K562 (cell line): Measurements from ENCODE around the gene SHOX.

Source experiments
- CBX3 ChIP-seq, 2 experiments: IDR thresholded peaks; 1 replicate in 1 of 2; 2 replicates in 1 of 2; pipeline ENCODE4 v1.6.1; 2012; ENCODE audit warnings: inconsistent platforms in 2 of 2, low read length in 2 of 2, borderline replicate concordance in 1 of 2, control low read depth in 1 of 2
- POLR2AphosphoS2 ChIP-seq: IDR thresholded peaks from 2 replicates; pipeline ENCODE4 v1.6.1; 2012; ENCODE audit warnings: low read length, improper control_type of control experiment
- SAP30 ChIP-seq: fragments of 200-600 bp; sonication (generic); IDR thresholded peaks from 2 replicates; pipeline ENCODE4 v1.6.1; 2012; ENCODE audit warnings: borderline replicate concordance, low read depth, mild to moderate bottlenecking, moderate library complexity, low read length, control low read depth, inconsistent platforms; ENCODE audit not compliant: insufficient read depth, poor library complexity, severe bottlenecking
- SIN3A ChIP-seq, 2 experiments: fragments of 150-350 bp in 1 of 2; IDR thresholded peaks; 2 replicates each; pipeline ENCODE4 v1.6.1; 2011 to 2016; ENCODE audit warnings: borderline replicate concordance in 2 of 2, low read depth in 2 of 2, low read length in 2 of 2, mild to moderate bottlenecking in 2 of 2, moderate library complexity in 2 of 2; ENCODE audit not compliant: control insufficient read depth in 1 of 2
- TAF15 ChIP-seq: fragments of 200-400 bp; formaldehyde crosslinking; IDR thresholded peaks from 2 replicates; pipeline ENCODE4 v1.6.1; 2017; ENCODE audit warnings: mild to moderate bottlenecking, low read depth, low read length, moderate library complexity
- ZFP1 ChIP-seq: fragments of 450-650 bp; formaldehyde crosslinking; IDR thresholded peaks from 2 replicates; pipeline ENCODE4 v1.4.0; 2020; ENCODE audit warnings: mild to moderate bottlenecking, mixed read lengths
- ZNF511 ChIP-seq: sonication (generic); formaldehyde crosslinking; IDR thresholded peaks from 2 replicates; pipeline ENCODE4 v1.8.0; 2022; ENCODE audit warnings: mild to moderate bottlenecking, missing genetic modification reagents
- TF ChIP-seq, protein P1 (sequence below): sonication (generic); formaldehyde crosslinking; IDR thresholded peaks from 2 replicates; pipeline ENCODE4 v1.9.0; 2022; ENCODE audit warnings: mild to moderate bottlenecking, missing genetic modification reagents
- TF ChIP-seq, protein P2 (sequence below), 3 experiments: IDR thresholded peaks in 2 of 3; conservative IDR thresholded peaks in 1 of 3; 2 replicates each; pipeline ENCODE4 v1.5.1; 2011 to 2012; ENCODE audit warnings: low read length in 3 of 3, mild to moderate bottlenecking in 3 of 3, control low read depth in 2 of 3, improper control_type of control experiment in 1 of 3, inconsistent platforms in 1 of 3, low read depth in 1 of 3, mixed read lengths in 1 of 3, moderate library complexity in 1 of 3; ENCODE audit not compliant: insufficient read depth in 2 of 3

- TF ChIP-seq POLR2AphosphoS2 (no peak), SIN3A (IDR thresholded peaks at IDR 0.05; ENCODE audit: borderline replicate concordance in 2 of 2, control insufficient read depth in 1 of 2, low read depth in 2 of 2, low read length in 2 of 2) (no peak), ZNF511 (no peak), ZFP1 (CRISPR knock-in tag) (no peak), SAP30 (no peak), CBX3 (IDR thresholded peaks at IDR 0.05; ENCODE audit: borderline replicate concordance in 1 of 2, low read length in 2 of 2) (no peak), TAF15 (no peak)
- TF ChIP-seq, protein P1, sequence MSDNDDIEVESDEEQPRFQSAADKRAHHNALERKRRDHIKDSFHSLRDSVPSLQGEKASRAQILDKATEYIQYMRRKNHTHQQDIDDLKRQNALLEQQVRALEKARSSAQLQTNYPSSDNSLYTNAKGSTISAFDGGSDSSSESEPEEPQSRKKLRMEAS, result no peak
- TF ChIP-seq, protein P2, sequence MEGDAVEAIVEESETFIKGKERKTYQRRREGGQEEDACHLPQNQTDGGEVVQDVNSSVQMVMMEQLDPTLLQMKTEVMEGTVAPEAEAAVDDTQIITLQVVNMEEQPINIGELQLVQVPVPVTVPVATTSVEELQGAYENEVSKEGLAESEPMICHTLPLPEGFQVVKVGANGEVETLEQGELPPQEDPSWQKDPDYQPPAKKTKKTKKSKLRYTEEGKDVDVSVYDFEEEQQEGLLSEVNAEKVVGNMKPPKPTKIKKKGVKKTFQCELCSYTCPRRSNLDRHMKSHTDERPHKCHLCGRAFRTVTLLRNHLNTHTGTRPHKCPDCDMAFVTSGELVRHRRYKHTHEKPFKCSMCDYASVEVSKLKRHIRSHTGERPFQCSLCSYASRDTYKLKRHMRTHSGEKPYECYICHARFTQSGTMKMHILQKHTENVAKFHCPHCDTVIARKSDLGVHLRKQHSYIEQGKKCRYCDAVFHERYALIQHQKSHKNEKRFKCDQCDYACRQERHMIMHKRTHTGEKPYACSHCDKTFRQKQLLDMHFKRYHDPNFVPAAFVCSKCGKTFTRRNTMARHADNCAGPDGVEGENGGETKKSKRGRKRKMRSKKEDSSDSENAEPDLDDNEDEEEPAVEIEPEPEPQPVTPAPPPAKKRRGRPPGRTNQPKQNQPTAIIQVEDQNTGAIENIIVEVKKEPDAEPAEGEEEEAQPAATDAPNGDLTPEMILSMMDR (IDR thresholded peaks at IDR 0.05 in 2 of 3, conservative IDR thresholded peaks at IDR 0.05 in 1 of 3; ENCODE audit: insufficient read depth in 2 of 3, low read depth in 1 of 3, low read length in 3 of 3), result no peak
Measured at GRCh38 chrX:632366-633042, 1.9 kb downstream of the SHOX start.
